ENCODE data around the gene OSGEP. TPM values are rescaled to one million over a fixed set of nuclear protein-coding genes. Genes with fewer than 3 reads are reported as not detected.

Gene OSGEP
- total and polyA plus RNA-seq, 2 of the 13 experiments (the other 11 are each of a cell fraction or from before 2014, with no cell fraction given), result 39.7 to 41.1 TPM

DNA sequence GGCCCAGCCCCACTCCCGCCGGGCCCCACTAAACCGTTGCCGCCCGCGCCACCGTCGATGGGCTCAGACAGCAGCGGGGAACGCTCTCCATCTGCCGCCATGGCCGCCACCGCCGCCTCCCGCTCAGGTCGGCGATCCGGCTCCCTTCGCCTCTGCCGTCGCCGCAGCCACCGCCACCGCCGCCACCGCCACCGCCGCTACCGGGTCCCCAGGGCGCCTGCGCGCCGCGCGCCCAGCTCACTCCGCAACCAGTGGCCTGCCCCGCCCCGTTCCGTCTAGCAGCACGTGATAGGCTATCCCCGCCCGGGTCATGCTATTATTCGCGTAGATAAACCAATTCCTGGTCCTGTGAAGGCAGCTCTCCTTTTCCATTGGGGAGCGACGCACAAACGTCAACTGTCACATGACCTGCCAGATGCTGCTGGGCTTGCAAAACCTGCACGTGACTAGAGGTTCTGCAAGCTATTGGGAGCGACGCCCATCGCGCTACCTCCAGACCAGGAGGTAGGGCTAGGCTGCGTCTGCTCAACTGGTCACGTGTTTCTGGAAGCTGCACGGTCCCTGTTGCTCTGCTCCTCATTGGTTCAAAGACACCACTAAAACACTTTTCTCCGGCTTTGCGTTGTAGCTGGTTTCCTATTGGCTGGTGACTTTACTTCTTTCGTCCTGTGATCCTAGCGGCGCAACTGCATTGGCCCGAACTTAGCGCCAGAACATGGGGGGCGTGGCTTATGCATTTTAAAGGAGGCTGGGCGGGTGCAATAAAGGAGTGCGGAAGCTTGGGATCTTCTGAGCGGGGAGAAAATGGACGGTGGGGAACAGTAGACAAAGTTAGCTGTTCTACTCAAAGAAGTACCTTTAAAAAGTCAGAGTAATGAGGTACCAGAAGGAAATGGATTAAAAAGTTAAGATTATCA is 6.9 kb upstream of the OSGEP start, which contains the start of gene PIP4P1 (continued):
- TF ChIP-seq ELF1 (CRISPR knock-in tag; IDR thresholded peaks at IDR 0.05) (peak; percentile 83), ZNF383 (CRISPR knock-in tag; IDR thresholded peaks at IDR 0.05; ENCODE audit: borderline replicate concordance) (peak; percentile 94; the same call in 1 of the 2 replicates), MIER2 (CRISPR knock-in tag; IDR thresholded peaks at IDR 0.05) (peak; percentile 73; the same call in 1 of the 2 replicates), RFX5 (IDR thresholded peaks at IDR 0.05; ENCODE audit: low read depth, low read length) (peak; percentile 85), RBAK (CRISPR knock-in tag; IDR thresholded peaks at IDR 0.05) (no peak), ZNF143 (CRISPR knock-in tag; IDR thresholded peaks at IDR 0.05) (peak; percentile 68), ZNF124 (CRISPR knock-in tag; IDR thresholded peaks at IDR 0.05) (peak; percentile 74; the same call in 1 of the 2 replicates), CREM (IDR thresholded peaks at IDR 0.05) (peak; percentile 94), CREM (CRISPR knock-in tag; IDR thresholded peaks at IDR 0.05) (no peak), REL (CRISPR knock-in tag; conservative IDR thresholded peaks at IDR 0.05) (no peak; the same call in 1 of the 2 replicates), SAFB2 (CRISPR knock-in tag; IDR thresholded peaks at IDR 0.05; ENCODE audit: borderline replicate concordance, low read depth) (peak; percentile 84; the same call in 1 of the 2 replicates), ZBTB21 (CRISPR knock-in tag; IDR thresholded peaks at IDR 0.05) (no peak), ZNF749 (CRISPR knock-in tag; IDR thresholded peaks at IDR 0.05; ENCODE audit: borderline replicate concordance) (no peak; the same call in 1 of the 2 replicates), ZNF678 (CRISPR knock-in tag; IDR thresholded peaks at IDR 0.05) (peak; percentile 20; the same call in 1 of the 2 replicates), ZKSCAN1 (IDR thresholded peaks at IDR 0.05; ENCODE audit: low read length) (no peak), ARNT2 (CRISPR knock-in tag; IDR thresholded peaks at IDR 0.05; ENCODE audit: low read depth) (peak; percentile 96)
- TF ChIP-seq, protein P1, sequence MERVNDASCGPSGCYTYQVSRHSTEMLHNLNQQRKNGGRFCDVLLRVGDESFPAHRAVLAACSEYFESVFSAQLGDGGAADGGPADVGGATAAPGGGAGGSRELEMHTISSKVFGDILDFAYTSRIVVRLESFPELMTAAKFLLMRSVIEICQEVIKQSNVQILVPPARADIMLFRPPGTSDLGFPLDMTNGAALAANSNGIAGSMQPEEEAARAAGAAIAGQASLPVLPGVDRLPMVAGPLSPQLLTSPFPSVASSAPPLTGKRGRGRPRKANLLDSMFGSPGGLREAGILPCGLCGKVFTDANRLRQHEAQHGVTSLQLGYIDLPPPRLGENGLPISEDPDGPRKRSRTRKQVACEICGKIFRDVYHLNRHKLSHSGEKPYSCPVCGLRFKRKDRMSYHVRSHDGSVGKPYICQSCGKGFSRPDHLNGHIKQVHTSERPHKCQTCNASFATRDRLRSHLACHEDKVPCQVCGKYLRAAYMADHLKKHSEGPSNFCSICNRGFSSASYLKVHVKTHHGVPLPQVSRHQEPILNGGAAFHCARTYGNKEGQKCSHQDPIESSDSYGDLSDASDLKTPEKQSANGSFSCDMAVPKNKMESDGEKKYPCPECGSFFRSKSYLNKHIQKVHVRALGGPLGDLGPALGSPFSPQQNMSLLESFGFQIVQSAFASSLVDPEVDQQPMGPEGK (CRISPR knock-in tag; IDR thresholded peaks at IDR 0.05), result peak; percentile 53; the same call in 1 of the 2 replicates
- TF ChIP-seq, protein P2, sequence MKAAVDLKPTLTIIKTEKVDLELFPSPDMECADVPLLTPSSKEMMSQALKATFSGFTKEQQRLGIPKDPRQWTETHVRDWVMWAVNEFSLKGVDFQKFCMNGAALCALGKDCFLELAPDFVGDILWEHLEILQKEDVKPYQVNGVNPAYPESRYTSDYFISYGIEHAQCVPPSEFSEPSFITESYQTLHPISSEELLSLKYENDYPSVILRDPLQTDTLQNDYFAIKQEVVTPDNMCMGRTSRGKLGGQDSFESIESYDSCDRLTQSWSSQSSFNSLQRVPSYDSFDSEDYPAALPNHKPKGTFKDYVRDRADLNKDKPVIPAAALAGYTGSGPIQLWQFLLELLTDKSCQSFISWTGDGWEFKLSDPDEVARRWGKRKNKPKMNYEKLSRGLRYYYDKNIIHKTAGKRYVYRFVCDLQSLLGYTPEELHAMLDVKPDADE (CRISPR knock-in tag; IDR thresholded peaks at IDR 0.05), result 0 out of 2 replicates have a peak, but pooled peaks have one; percentile 68
- TF ChIP-seq, protein P3, sequence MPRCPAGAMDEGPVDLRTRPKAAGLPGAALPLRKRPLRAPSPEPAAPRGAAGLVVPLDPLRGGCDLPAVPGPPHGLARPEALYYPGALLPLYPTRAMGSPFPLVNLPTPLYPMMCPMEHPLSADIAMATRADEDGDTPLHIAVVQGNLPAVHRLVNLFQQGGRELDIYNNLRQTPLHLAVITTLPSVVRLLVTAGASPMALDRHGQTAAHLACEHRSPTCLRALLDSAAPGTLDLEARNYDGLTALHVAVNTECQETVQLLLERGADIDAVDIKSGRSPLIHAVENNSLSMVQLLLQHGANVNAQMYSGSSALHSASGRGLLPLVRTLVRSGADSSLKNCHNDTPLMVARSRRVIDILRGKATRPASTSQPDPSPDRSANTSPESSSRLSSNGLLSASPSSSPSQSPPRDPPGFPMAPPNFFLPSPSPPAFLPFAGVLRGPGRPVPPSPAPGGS (CRISPR knock-in tag; IDR thresholded peaks at IDR 0.05), result peak; percentile 97; the same call in 1 of the 2 replicates
